Measurements from ENCODE around the gene COL4A2.

DNA sequence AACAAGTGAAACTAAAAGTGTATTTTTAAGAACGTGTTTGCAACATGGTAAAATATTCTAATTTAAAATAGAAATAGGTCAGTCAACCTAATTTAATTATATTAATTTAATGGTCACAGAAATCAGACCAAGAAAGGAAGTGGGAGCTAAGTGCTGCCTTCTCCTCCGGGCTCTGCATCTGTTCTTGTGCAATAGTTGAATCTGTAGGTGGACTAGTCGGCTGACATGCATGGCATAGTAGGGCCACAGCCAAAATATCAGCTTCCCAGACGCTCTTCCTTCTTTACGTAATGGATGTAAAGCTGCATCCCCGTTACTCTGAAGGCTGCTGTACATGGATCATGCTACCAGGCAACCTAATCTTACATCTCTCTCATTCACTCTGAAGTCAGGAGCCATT, 47.4 kb upstream of the COL4A2 start:
- no peak for TF ChIP-seq POLR2A (IDR thresholded peaks at IDR 0.05)
- TF ChIP-seq, protein P1, sequence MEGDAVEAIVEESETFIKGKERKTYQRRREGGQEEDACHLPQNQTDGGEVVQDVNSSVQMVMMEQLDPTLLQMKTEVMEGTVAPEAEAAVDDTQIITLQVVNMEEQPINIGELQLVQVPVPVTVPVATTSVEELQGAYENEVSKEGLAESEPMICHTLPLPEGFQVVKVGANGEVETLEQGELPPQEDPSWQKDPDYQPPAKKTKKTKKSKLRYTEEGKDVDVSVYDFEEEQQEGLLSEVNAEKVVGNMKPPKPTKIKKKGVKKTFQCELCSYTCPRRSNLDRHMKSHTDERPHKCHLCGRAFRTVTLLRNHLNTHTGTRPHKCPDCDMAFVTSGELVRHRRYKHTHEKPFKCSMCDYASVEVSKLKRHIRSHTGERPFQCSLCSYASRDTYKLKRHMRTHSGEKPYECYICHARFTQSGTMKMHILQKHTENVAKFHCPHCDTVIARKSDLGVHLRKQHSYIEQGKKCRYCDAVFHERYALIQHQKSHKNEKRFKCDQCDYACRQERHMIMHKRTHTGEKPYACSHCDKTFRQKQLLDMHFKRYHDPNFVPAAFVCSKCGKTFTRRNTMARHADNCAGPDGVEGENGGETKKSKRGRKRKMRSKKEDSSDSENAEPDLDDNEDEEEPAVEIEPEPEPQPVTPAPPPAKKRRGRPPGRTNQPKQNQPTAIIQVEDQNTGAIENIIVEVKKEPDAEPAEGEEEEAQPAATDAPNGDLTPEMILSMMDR (IDR thresholded peaks at IDR 0.05) = no peak
- TF ChIP-seq EP300 (IDR thresholded peaks at IDR 0.05) = no peak

Data from ovary (tissue), 3 donors.